Thymus (tissue), 11 donors: Measurements from ENCODE around the gene TSC22D3. TPM values are rescaled to one million over a fixed set of nuclear protein-coding genes. Genes with fewer than 3 reads are reported as not detected.

Experiments
- DNase-seq, 9 donors: peaks; one replicate each; pipeline ENCODE4 v3.0.0-alpha.2; 2013; ENCODE audit warnings: low spot score in 9 of 9, low read depth in 6 of 9, missing footprints in 1 of 9
- H3K27ac ChIP-seq, 2 donors: one replicate each; pipeline ENCODE4 v1.5.1; 2013; ENCODE audit warnings: control low read depth in 1 of 2, low read depth in 1 of 2, low read length in 1 of 2, mild to moderate bottlenecking in 1 of 2, moderate library complexity in 1 of 2
- H3K27me3 ChIP-seq, 2 donors: one replicate each; pipeline ENCODE4 v1.5.1; 2013; ENCODE audit warnings: low read length in 1 of 2; ENCODE audit not compliant: control insufficient read depth in 2 of 2, insufficient read depth in 1 of 2
- H3K36me3 ChIP-seq, 2 donors: one replicate each; pipeline ENCODE4 v1.5.1; 2013; ENCODE audit warnings: low read length in 1 of 2, mild to moderate bottlenecking in 1 of 2, moderate library complexity in 1 of 2; ENCODE audit not compliant: control insufficient read depth in 2 of 2, insufficient read depth in 2 of 2
- H3K4me1 ChIP-seq, 2 donors: one replicate each; pipeline ENCODE4 v1.5.1; 2013; ENCODE audit warnings: low read length in 2 of 2; ENCODE audit not compliant: control insufficient read depth in 2 of 2, insufficient read depth in 2 of 2
- H3K4me3 ChIP-seq, 2 donors: one replicate each; pipeline ENCODE4 v1.5.1; 2013; ENCODE audit warnings: low read length in 2 of 2, control low read depth in 1 of 2, mild to moderate bottlenecking in 1 of 2
- H3K9me3 ChIP-seq, 2 donors: one replicate each; pipeline ENCODE4 v1.5.1; 2013; ENCODE audit warnings: low read length in 1 of 2, mild to moderate bottlenecking in 1 of 2; ENCODE audit not compliant: control insufficient read depth in 2 of 2, insufficient read depth in 1 of 2
- WGBS: extraction: QIAGEN DNeasy Blood & Tissue Kit; methylation state at CpG from one replicate; pipeline ENCODE4 v1.1.7; 2013; 5-methylcytosine and 5-hydroxymethylcytosine counted together
- polyA plus RNA-seq: library from polyadenylated mRNA; stranded (reverse); fragments of 200-250 nt; gene quantifications from one replicate; pipeline ENCODE4 v1.2.3, GENCODE V29; 2013
- total RNA-seq: library from RNA; stranded (reverse); fragments of 120-200 nt; gene quantifications from one replicate; pipeline ENCODE4 v1.2.4, GENCODE V29; 2013
- donor health status: healthy.

Gene TSC22D3
- total and polyA plus RNA-seq, 2 donors, result 63.4 to 873 TPM

GRCh38 chrX:107752043-107752442 is 23.5 kb downstream of the TSC22D3 start:
- H3K36me3 ChIP-seq, result no peaks in the 10 kb centered on the region
- no peaks in the 10 kb centered on the region for H3K9me3 ChIP-seq
- no peak overlapping the region for H3K4me3 ChIP-seq
- DNase-seq, result no peak
- H3K27me3 ChIP-seq, result no peaks in the 10 kb centered on the region
- 96% methylated on average over 3 of the region's 3 CpGs for WGBS
- H3K4me1 ChIP-seq, result no peaks in the 10 kb centered on the region
- no peak overlapping the region for H3K27ac ChIP-seq

GRCh38 chrX:107750861-107751445 is 24.6 kb downstream of the TSC22D3 start:
- Histone ChIP-seq H3K27me3 (no peaks in the 10 kb centered on the region), H3K36me3 (no peaks in the 10 kb centered on the region), H3K4me3 (no peak overlapping the region), H3K27ac (no peak overlapping the region), H3K4me1 (no peaks in the 10 kb centered on the region), H3K9me3 (no peaks in the 10 kb centered on the region)
- DNase-seq, result no peak
- 93% methylated on average over 7 of the region's 7 CpGs for WGBS

- no peak for DNase-seq
- no peak overlapping the region for H3K27ac ChIP-seq
- no peaks in the 10 kb centered on the region for H3K9me3 ChIP-seq
- H3K36me3 ChIP-seq, result no peaks in the 10 kb centered on the region
- H3K27me3 ChIP-seq, result no peaks in the 10 kb centered on the region
- H3K4me1 ChIP-seq, result no peaks in the 10 kb centered on the region
- WGBS, result 98% methylated on average over 6 of the region's 6 CpGs
- H3K4me3 ChIP-seq, result no peak overlapping the region
Measured at GRCh38 chrX:107750263-107750662, 25.3 kb downstream of the TSC22D3 start.

- WGBS, result 98% methylated on average over 6 of the region's 6 CpGs
- Histone ChIP-seq H3K4me1 (peaks cover under 1% of the 10 kb centered on the region in 2 donors), H3K4me3 (no peak overlapping the region), H3K27ac (no peak overlapping the region), H3K9me3 (no peaks in the 10 kb centered on the region), H3K27me3 (no peaks in the 10 kb centered on the region), H3K36me3 (no peaks in the 10 kb centered on the region)
- no peak for DNase-seq
Measured at GRCh38 chrX:107748506-107748905, 27.1 kb downstream of the TSC22D3 start.

- no peaks in the 10 kb centered on the region for H3K36me3 ChIP-seq
- no peak overlapping the region for H3K4me3 ChIP-seq
- H3K9me3 ChIP-seq, result no peaks in the 10 kb centered on the region
- H3K4me1 ChIP-seq, result peaks cover 8 to 9% of the 10 kb centered on the region in 2 donors
- no peak overlapping the region for H3K27ac ChIP-seq
- no peaks in the 10 kb centered on the region for H3K27me3 ChIP-seq
- no peak for DNase-seq
- WGBS, result 87% methylated on average over 3 of the region's 3 CpGs
Measured at GRCh38 chrX:107747596-107748161, 27.9 kb downstream of the TSC22D3 start.

- Histone ChIP-seq H3K27me3 (no peaks in the 10 kb centered on the region), H3K4me3 (no peak overlapping the region), H3K27ac (no peak overlapping the region), H3K4me1 (peaks cover 19 to 32% of the 10 kb centered on the region in 2 donors), H3K36me3 (no peaks in the 10 kb centered on the region), H3K9me3 (no peaks in the 10 kb centered on the region)
- DNase-seq, result no peak
- 95% methylated on average over 2 of the region's 2 CpGs for WGBS
Measured at GRCh38 chrX:107744868-107745267, 30.7 kb downstream of the TSC22D3 start.

GRCh38 chrX:107743995-107744394 is 31.6 kb downstream of the TSC22D3 start:
- 96% methylated on average over 7 of the region's 7 CpGs for WGBS
- no peaks in the 10 kb centered on the region for H3K27me3 ChIP-seq
- DNase-seq, result no peak
- H3K36me3 ChIP-seq, result no peaks in the 10 kb centered on the region
- H3K9me3 ChIP-seq, result no peaks in the 10 kb centered on the region
- no peak overlapping the region for H3K4me3 ChIP-seq
- H3K27ac ChIP-seq, result no peak overlapping the region
- H3K4me1 ChIP-seq, result peaks cover 19 to 32% of the 10 kb centered on the region in 2 donors

- Histone ChIP-seq H3K27me3 (no peaks in the 10 kb centered on the region), H3K9me3 (no peaks in the 10 kb centered on the region), H3K4me1 (peaks cover 19 to 32% of the 10 kb centered on the region in 2 donors), H3K4me3 (peak overlapping the region; percentile 16 to 40), H3K36me3 (no peaks in the 10 kb centered on the region), H3K27ac (peak overlapping the region; percentile 90 to 92)
- 40% methylated on average over 23 of the region's 23 CpGs for WGBS
- DNase-seq, result peak in 1 of 9 donors; percentile 16
Measured at GRCh38 chrX:107742700-107743191, 32.8 kb downstream of the TSC22D3 start.

GRCh38 chrX:107741404-107741790 is 34.2 kb downstream of the TSC22D3 start:
- Histone ChIP-seq H3K36me3 (no peaks in the 10 kb centered on the region), H3K9me3 (no peaks in the 10 kb centered on the region), H3K27me3 (no peaks in the 10 kb centered on the region), H3K27ac (peak overlapping the region; percentile 85 to 90), H3K4me3 (peak overlapping the region; percentile 19 to 21), H3K4me1 (peaks cover 19 to 32% of the 10 kb centered on the region in 2 donors)
- 33% methylated on average over 7 of the region's 7 CpGs for WGBS
- no peak for DNase-seq
